ENCODE measurements around the gene CIZ1. TPM values are rescaled to one million over a fixed set of nuclear protein-coding genes. Genes with fewer than 3 reads are reported as not detected.

Gene CIZ1
- total and polyA plus RNA-seq, 2 of the 13 experiments (the other 11 are each of a cell fraction or from before 2014, with no cell fraction given) = 30.6 to 50.3 TPM

GRCh38 chr9:128180447-128180846 is 10.9 kb downstream of the CIZ1 start:
- no peaks in the 10 kb centered on the region for H3K4me1 ChIP-seq (ENCODE audit: insufficient read depth, low read length)
- no peak overlapping the region for H3K9ac ChIP-seq (ENCODE audit: insufficient read depth, low read depth, low read length)
- H3K4me3 ChIP-seq (replicated peaks in 1 of 3; ENCODE audit: insufficient read depth in 1 of 3, low read depth in 2 of 3, low read length in 3 of 3) = no peak overlapping the region
- 95% methylated on average over 4 of the region's 8 CpGs for WGBS (ENCODE audit: low lambda C conversion rate)
- no peak overlapping the region for H2AFZ ChIP-seq (ENCODE audit: low read length)
- no peaks in the 10 kb centered on the region for H3K79me2 ChIP-seq (ENCODE audit: insufficient read depth, low read length)
- no peak overlapping the region for H3K4me2 ChIP-seq (ENCODE audit: low read depth, low read length)
- CTCF ChIA-PET (ENCODE audit: low intra/inter-chr PET ratio, low total read pairs) = no interaction called here
- FAIRE-seq (no peak), DNase-seq (ENCODE audit: low spot score) (no peak), ATAC-seq (no peak)
- no peak overlapping the region for H3K27ac ChIP-seq (ENCODE audit: extremely low read length, insufficient read depth, low read length)
- intact Hi-C loops (cut with micrococcal nuclease; ENCODE audit: unreplicated experiment) = no loop called here
- no peaks in the 10 kb centered on the region for H4K20me1 ChIP-seq (ENCODE audit: insufficient read depth, low read length)
- no TSS peak for BruUV-seq (replicated peaks)
- no peaks in the 10 kb centered on the region for H3K27me3 ChIP-seq (ENCODE audit: control insufficient read depth in 1 of 2, insufficient read depth in 2 of 2, low read length in 2 of 2)
- no peaks in the 10 kb centered on the region for H3K9me3 ChIP-seq (ENCODE audit: low read length)
- in situ Hi-C loops (cut with HindIII; ENCODE audit: extremely low pct_ligation_motif_present, low pct_unique_long_range_greater_than_20kb) = no loop called here
- peaks cover 26 to 56% of the 10 kb centered on the region in 2 experiments; a peak in 4 of 5 replicates for H3K36me3 ChIP-seq (replicated peaks in 1 of 2; ENCODE audit: control insufficient read depth in 1 of 2, insufficient read depth in 2 of 2, low read length in 2 of 2)
- POLR2A ChIA-PET = no interaction called here
- no peak for TF ChIP-seq SP1 (IDR thresholded peaks at IDR 0.05)
- TF ChIP-seq SP1 (CRISPR knock-in tag; IDR thresholded peaks at IDR 0.05) = no peak
- TF ChIP-seq RFX5 (IDR thresholded peaks at IDR 0.05; ENCODE audit: low read depth, low read length) = no peak
- no peak for TF ChIP-seq ZNF709 (CRISPR knock-in tag; IDR thresholded peaks at IDR 0.05)
- TF ChIP-seq ZBTB20 (CRISPR knock-in tag; IDR thresholded peaks at IDR 0.05; ENCODE audit: borderline replicate concordance, low read depth) = no peak
- TF ChIP-seq KIAA2018 (CRISPR knock-in tag; IDR thresholded peaks at IDR 0.05; ENCODE audit: borderline replicate concordance) = no peak
- TF ChIP-seq GFI1 (CRISPR knock-in tag; IDR thresholded peaks at IDR 0.05; ENCODE audit: borderline replicate concordance) = no peak
- TF ChIP-seq FOXA3 (CRISPR knock-in tag; IDR thresholded peaks at IDR 0.05) = no peak
- TF ChIP-seq ZNF776 (CRISPR knock-in tag; IDR thresholded peaks at IDR 0.05) = no peak
- TF ChIP-seq TAF15 (IDR thresholded peaks at IDR 0.05; ENCODE audit: low read depth, low read length, poor library complexity, severe bottlenecking) = no peak
- no peak for TF ChIP-seq PITX1 (CRISPR knock-in tag; IDR thresholded peaks at IDR 0.05)
- TF ChIP-seq HNRNPUL1 (IDR thresholded peaks at IDR 0.05; ENCODE audit: low read depth, low read length) = no peak
- no peak for TF ChIP-seq ZNF142 (CRISPR knock-in tag; IDR thresholded peaks at IDR 0.05)

Data from HepG2 (cell line).